HEK293T (cell line): ENCODE data around the gene AANAT.

Source experiments
- CTCF ChIA-PET: fragments of 350-600 bp; formaldehyde crosslinking; extraction: SDS; loops from one replicate; lab custom pipeline; 2021; ENCODE audit warnings: antibody characterized with exemption, inconsistent platforms; lab: Yijun Ruan, JAX
- POLR2A ChIA-PET: fragments of 350-600 bp; formaldehyde crosslinking; extraction: SDS; loops from one replicate; lab custom pipeline; 2020; ENCODE audit warnings: antibody characterized with exemption, inconsistent platforms; lab: Yijun Ruan, JAX
- DNase-seq: peaks from one replicate; pipeline ENCODE4 v3.0.0; 2012; ENCODE audit warnings: mixed read lengths; ENCODE audit errors: extremely low spot score
- ARNT ChIP-seq: fragments of 450-650 bp; IDR thresholded peaks from 2 replicates; pipeline ENCODE4 v1.6.1; 2017; ENCODE audit warnings: mild to moderate bottlenecking
- BHLHE40 ChIP-seq: fragments of 450-650 bp; IDR thresholded peaks from 2 replicates; pipeline ENCODE4 v1.6.1; 2016; ENCODE audit warnings: mild to moderate bottlenecking, moderate library complexity, borderline replicate concordance
- CTBP1 ChIP-seq: fragments of 450-650 bp; IDR thresholded peaks from 2 replicates; pipeline ENCODE4 v1.6.1; 2016; ENCODE audit warnings: borderline replicate concordance
- ELF4 ChIP-seq: fragments of 450-650 bp; IDR thresholded peaks from 2 replicates; pipeline ENCODE4 v1.6.1; 2017; ENCODE audit warnings: antibody characterized with exemption
- FOXA1 ChIP-seq: fragments of 450-650 bp; IDR thresholded peaks from 2 replicates; pipeline ENCODE4 v1.6.1; 2016; ENCODE audit warnings: mild to moderate bottlenecking
- FOXK2 ChIP-seq: fragments of 450-650 bp; IDR thresholded peaks from 2 replicates; pipeline ENCODE4 v1.6.1; 2016; ENCODE audit warnings: mild to moderate bottlenecking
- FOXM1 ChIP-seq: fragments of 450-650 bp; IDR thresholded peaks from 2 replicates; pipeline ENCODE4 v1.6.1; 2017; ENCODE audit warnings: mild to moderate bottlenecking, borderline replicate concordance
- HDGF ChIP-seq: fragments of 450-650 bp; IDR thresholded peaks from 2 replicates; pipeline ENCODE4 v1.6.1; 2017; ENCODE audit warnings: antibody characterized with exemption, borderline replicate concordance
- L3MBTL2 ChIP-seq: fragments of 450-650 bp; conservative IDR thresholded peaks from 2 replicates; pipeline ENCODE4 v1.6.1; 2016; ENCODE audit warnings: mild to moderate bottlenecking
- LEF1 ChIP-seq: fragments of 450-650 bp; IDR thresholded peaks from 2 replicates; pipeline ENCODE4 v1.6.1; 2017; ENCODE audit warnings: mild to moderate bottlenecking, borderline replicate concordance
- NFRKB ChIP-seq: fragments of 450-650 bp; IDR thresholded peaks from 2 replicates; pipeline ENCODE4 v1.6.1; 2016; ENCODE audit warnings: mild to moderate bottlenecking, moderate library complexity
- SP1 ChIP-seq: fragments of 450-650 bp; IDR thresholded peaks from 2 replicates; pipeline ENCODE4 v1.6.1; 2017
- SUZ12 ChIP-seq: fragments of 450-650 bp; IDR thresholded peaks from 2 replicates; pipeline ENCODE4 v1.6.1; 2016; ENCODE audit warnings: mild to moderate bottlenecking
- TARDBP ChIP-seq: fragments of 450-650 bp; IDR thresholded peaks from 2 replicates; pipeline ENCODE4 v1.6.1; 2016
- ZNF384 ChIP-seq: fragments of 450-650 bp; IDR thresholded peaks from 2 replicates; pipeline ENCODE4 v1.6.1; 2016
- TF ChIP-seq, protein P1 (sequence below): fragments of 450-650 bp; IDR thresholded peaks from 2 replicates; pipeline ENCODE4 v1.6.1; 2016

The AANAT gene

DNA sequence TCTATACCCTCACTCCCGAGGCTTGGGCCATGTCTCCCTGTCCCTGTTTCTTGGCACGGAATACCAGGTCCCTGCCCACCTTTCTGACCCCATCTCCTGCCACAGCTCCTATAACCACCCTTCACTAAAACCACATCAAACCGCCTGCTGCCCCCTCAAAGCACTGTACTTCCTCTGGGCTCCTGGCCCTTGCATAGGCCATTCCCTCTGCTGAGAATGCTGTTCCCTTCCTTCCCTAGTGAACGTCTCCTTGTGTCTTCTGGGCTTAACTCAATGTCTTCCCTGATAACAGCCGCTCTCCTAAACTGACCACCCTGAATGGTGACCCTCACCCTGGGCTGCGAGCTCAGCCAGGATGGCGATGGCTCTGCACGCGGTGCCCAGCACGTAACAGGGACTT, 10.7 kb downstream of the AANAT start:
- ChIA-PET POLR2A (interaction anchor here (0.7 kb wide), 1 partner anchor 25 kb away, joined by 3 read pairs; the partner anchor contains the start of gene UBE2O), CTCF (interaction anchor here (0.9 kb wide), 1 partner anchor 30 kb away, joined by 3 read pairs; no protein-coding TSS in a partner anchor)
- DNase-seq: no peak
- TF ChIP-seq SP1 (no peak), LEF1 (no peak), ZNF384 (no peak), ARNT (no peak), FOXK2 (no peak), L3MBTL2 (no peak), FOXM1 (no peak), NFRKB (no peak), ELF4 (no peak), SUZ12 (no peak), CTBP1 (no peak)

DNA sequence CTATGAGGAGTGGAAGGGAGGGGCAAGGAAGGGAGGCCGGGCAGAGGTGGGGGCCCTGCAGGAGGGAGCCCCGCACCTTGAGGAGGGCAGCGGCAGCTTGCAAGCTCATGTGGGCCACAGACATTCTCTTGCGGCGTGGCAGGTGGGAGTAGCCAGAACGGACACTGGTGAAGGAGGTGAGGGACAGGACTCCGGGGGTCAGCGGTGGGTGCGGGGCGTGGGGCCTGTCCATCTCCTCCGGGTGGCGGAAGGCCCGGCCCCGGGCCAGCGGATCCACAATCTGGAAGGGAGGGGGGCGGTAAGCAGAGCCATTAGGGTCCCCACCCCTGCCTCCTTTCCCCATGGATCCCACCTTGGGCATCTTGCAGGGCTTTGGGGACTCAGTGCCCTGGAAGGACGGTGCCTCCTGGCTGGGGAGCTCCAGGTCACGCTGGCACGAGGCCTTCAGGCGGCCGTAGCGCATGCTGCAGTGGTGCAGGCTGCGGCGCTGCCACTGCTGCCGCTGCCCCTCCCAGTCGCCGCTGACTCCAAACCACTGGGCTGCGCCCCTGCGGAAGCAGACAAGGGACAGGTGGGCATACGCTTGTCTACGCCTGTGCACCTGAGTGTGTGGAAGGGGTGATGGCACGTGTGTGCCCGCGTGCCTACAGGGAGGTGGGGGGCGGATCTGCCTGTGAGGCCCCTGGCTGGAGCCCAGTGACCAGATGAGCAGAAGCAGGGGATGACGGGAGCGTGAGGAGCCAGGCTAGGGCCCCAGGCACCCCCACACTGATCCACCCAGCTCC, 11.5 kb downstream of the AANAT start:
- POLR2A ChIA-PET: interaction anchor here (0.7 kb wide), 1 partner anchor 26 kb away, joined by 3 read pairs; the partner anchor contains the start of gene UBE2O

DNA sequence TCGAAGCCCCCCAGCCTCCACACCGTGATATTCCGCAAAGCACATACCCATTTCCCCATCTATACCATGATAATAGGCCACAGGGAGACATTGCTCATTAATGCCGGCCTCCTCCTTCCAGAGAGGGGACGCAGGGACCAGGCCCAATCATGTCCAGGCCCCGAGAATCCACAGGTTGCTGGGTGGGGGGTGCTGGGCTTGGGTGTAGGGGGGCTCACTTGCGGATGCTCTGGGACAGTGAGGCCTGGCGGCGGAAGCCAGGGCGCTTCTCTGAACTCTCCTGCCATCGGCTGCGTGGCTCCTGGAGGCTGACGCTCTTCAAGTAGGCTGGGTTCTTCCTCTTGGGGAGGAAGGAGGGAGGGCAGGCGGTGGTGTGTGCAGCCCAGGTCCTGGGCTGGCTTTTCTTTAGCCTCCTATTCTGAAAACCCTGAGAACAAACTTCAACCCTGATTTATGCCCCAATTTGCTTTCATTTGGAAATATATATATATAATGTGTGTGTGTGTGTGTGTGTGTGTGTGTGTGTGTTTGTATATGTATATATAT, 12.2 kb downstream of the AANAT start:
- POLR2A ChIA-PET: no interaction called here
- TF ChIP-seq ARNT (no peak), HDGF (no peak), LEF1 (no peak), ELF4 (no peak), L3MBTL2 (no peak), NFRKB (no peak), FOXM1 (no peak), TARDBP (no peak), SUZ12 (no peak), ZNF384 (no peak), SP1 (no peak), FOXA1 (no peak), FOXK2 (no peak)
- TF ChIP-seq, protein P1, sequence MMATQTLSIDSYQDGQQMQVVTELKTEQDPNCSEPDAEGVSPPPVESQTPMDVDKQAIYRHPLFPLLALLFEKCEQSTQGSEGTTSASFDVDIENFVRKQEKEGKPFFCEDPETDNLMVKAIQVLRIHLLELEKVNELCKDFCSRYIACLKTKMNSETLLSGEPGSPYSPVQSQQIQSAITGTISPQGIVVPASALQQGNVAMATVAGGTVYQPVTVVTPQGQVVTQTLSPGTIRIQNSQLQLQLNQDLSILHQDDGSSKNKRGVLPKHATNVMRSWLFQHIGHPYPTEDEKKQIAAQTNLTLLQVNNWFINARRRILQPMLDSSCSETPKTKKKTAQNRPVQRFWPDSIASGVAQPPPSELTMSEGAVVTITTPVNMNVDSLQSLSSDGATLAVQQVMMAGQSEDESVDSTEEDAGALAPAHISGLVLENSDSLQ: no peak
- no peak for DNase-seq
- CTCF ChIA-PET: interaction anchor here (0.8 kb wide), 1 partner anchor 27 kb away, joined by 5 read pairs; no protein-coding TSS in a partner anchor

More for the DNA sequence above, 11.5 kb downstream of the AANAT start:
- CTCF ChIA-PET: interaction anchor here (0.7 to 0.9 kb wide), 2 partner anchors 28 to 29 kb away, joined by 3 to 4 read pairs; no protein-coding TSS in a partner anchor
- DNase-seq: no peak
- TF ChIP-seq TARDBP: no peak
- TF ChIP-seq FOXM1: no peak
- TF ChIP-seq L3MBTL2: no peak
- TF ChIP-seq FOXK2: no peak
- TF ChIP-seq HDGF: no peak
- no peak for TF ChIP-seq BHLHE40
- TF ChIP-seq ELF4: no peak
- TF ChIP-seq SP1: no peak
- no peak for TF ChIP-seq NFRKB
- no peak for TF ChIP-seq LEF1
- no peak for TF ChIP-seq FOXA1

DNA sequence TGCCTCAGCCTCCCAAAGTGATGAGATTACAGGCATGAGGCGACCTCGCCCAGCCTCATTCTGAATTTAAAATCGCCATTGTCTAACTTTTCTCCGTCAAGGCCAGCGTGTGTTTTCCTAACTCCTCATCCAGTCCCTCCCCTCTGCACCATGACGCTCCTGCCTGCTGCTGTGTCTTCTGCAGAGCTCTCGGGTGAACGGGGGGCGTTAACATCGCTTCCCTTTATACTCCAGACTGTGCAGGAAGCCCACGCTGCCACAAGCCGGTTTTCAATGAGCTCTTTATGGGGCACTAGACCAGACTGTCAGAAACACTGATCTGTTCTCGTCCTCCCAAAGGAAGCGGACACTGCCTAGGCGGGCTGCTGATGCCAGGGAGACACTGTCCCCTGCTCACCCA, 13.2 kb downstream of the AANAT start:
- TF ChIP-seq FOXK2: no peak
- no peak for TF ChIP-seq ELF4
- TF ChIP-seq FOXA1: no peak
- no peak for TF ChIP-seq SUZ12
- TF ChIP-seq L3MBTL2: no peak
- TF ChIP-seq TARDBP: no peak
- TF ChIP-seq, protein P1: no peak
- TF ChIP-seq FOXM1: no peak
- no peak for TF ChIP-seq CTBP1
- TF ChIP-seq ZNF384: no peak
- no peak for TF ChIP-seq HDGF
- no peak for TF ChIP-seq NFRKB
- TF ChIP-seq BHLHE40: no peak
- no peak for TF ChIP-seq ARNT
- TF ChIP-seq SP1: no peak
- ChIA-PET CTCF (interaction anchor here (0.5 to 0.8 kb wide), 2 partner anchors 24 to 26 kb away, joined by 5 to 7 read pairs; no protein-coding TSS in a partner anchor), POLR2A (interaction anchor here (0.7 kb wide), 1 partner anchor 13 kb away, joined by 3 read pairs; no protein-coding TSS in a partner anchor)
- no peak for DNase-seq

DNA sequence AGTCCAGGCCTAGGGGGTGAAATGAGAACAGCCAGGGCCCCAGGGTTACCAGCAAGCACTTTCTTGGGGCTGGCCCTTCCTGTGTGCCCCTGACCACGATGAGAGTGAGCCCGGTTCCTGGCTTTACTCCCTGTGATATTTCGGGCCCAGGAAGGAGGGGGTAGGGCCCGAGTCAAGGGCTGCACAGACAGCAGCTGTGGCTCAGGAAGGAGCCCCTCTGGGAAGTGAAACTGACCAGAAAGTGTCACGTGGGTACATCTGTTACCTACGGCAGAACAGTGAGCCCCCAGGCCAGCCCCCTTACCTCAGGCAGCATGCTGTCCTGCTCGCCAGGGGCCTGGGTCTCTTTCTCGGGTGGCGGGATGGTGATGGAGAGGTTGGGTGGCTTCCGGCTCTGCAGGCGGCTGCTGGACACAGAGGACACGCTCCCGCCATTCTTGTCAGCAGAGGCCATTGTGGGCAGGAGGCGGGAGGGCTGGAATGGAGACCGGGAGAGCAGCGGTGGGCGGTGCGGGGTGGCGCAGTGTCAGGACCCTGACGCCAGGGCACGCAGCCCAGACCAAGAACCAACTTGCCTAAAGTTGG, 13.8 kb downstream of the AANAT start:
- no peak for DNase-seq
- POLR2A ChIA-PET: no interaction called here
- CTCF ChIA-PET: no interaction called here
- TF ChIP-seq SP1 (no peak), FOXM1 (no peak), ELF4 (no peak), TARDBP (no peak), FOXA1 (no peak), HDGF (no peak), NFRKB (no peak), SUZ12 (no peak), L3MBTL2 (no peak), FOXK2 (no peak), CTBP1 (no peak), BHLHE40 (no peak), ZNF384 (no peak), ARNT (no peak), LEF1 (no peak)
- TF ChIP-seq, protein P1: no peak
